Vagina (tissue), 2 donors: Measurements from ENCODE around the gene STAT5A. TPM values are rescaled to one million over a fixed set of nuclear protein-coding genes. Genes with fewer than 3 reads are reported as not detected.
"Not testable (repeated sequence)": the region's sequence is repeated elsewhere in the genome, so short reads cannot be mapped to it uniquely, and the experiment has no call there.

ENCODE experiments used
- DNase-seq, 2 donors: peaks; one replicate each; pipeline ENCODE4 v3.0.0-alpha.2; 2017; ENCODE audit errors: extremely low spot score in 2 of 2
- H3K27ac ChIP-seq: fragments of 200-600 bp; sonication (generic); one replicate; pipeline ENCODE4 v1.5.1; 2019
- H3K27me3 ChIP-seq: fragments of 200-600 bp; sonication (generic); one replicate; pipeline ENCODE4 v1.5.1; 2019
- H3K36me3 ChIP-seq, 2 donors: fragments of 200-600 bp; sonication (generic); one replicate each; pipeline ENCODE4 v1.5.1; 2017 to 2019
- H3K4me1 ChIP-seq: fragments of 200-600 bp; sonication (generic); one replicate; pipeline ENCODE4 v1.5.1; 2019
- H3K4me3 ChIP-seq, 2 donors: fragments of 200-600 bp; sonication (generic); 1 replicate in 1 of 2; 2 replicates in 1 of 2; pipeline ENCODE4 v1.5.1; 2016 to 2019
- H3K9me3 ChIP-seq: fragments of 200-600 bp; sonication (generic); one replicate; pipeline ENCODE4 v1.5.1; 2019
- CTCF ChIP-seq, 3 experiments: fragments of 450-650 bp in 2 of 3; fragments of 200-600 bp in 1 of 3; sonication (generic) in 1 of 3; IDR thresholded peaks; one replicate each; pipeline ENCODE4 v1.5.1; 2017 to 2019; ENCODE audit warnings: antibody characterized with exemption in 3 of 3, mild to moderate bottlenecking in 2 of 3, moderate library complexity in 2 of 3
- POLR2A ChIP-seq, 2 donors: fragments of 450-650 bp; IDR thresholded peaks; one replicate each; pipeline ENCODE4 v1.6.1; 2017; ENCODE audit warnings: antibody characterized with exemption in 2 of 2, mild to moderate bottlenecking in 2 of 2, moderate library complexity in 2 of 2
- POLR2AphosphoS5 ChIP-seq, 2 donors: sonication (generic); formaldehyde crosslinking; IDR thresholded peaks; one replicate each; pipeline ENCODE4 v1.9.0; 2017; ENCODE audit warnings: antibody characterized with exemption in 2 of 2, mild to moderate bottlenecking in 2 of 2, low read depth in 1 of 2; ENCODE audit not compliant: insufficient read depth in 1 of 2
- intact Hi-C: fragments of 100-400 bp; cut with DNase I; formaldehyde crosslinking; loops from one replicate; pipeline ENCODE4 v1.15.1; 2023
- total RNA-seq: library from RNA; depleted of rRNA; stranded (reverse); fragments of >200 nt; gene quantifications from one replicate; pipeline ENCODE4 v1.2.3, GENCODE V29; 2016

The STAT5A gene
- total RNA-seq, 1 donor from 2014 or later = 38.3 TPM

- no peaks in the 10 kb centered on the region for H3K9me3 ChIP-seq
- intact Hi-C loops = no loop called here
These were observed 25.1 kb downstream of the STAT5A start for GRCh38 chr17:42313389-42313772.

GRCh38 chr17:42313773-42314566 lies 25.7 kb downstream of the STAT5A start:
- intact Hi-C loops = no loop called here
- Histone ChIP-seq H3K4me1 (peaks cover 38% of the 10 kb centered on the region), H3K4me3 (no peak overlapping the region), H3K27me3 (no peaks in the 10 kb centered on the region), H3K9me3 (no peaks in the 10 kb centered on the region), H3K36me3 (peaks cover 0 to 38% of the 10 kb centered on the region in 2 donors), H3K27ac (peak overlapping the region; percentile 92)
- no peak for DNase-seq
- TF ChIP-seq POLR2A (IDR thresholded peaks at IDR 0.05) (no peak), POLR2AphosphoS5 (IDR thresholded peaks at IDR 0.05; ENCODE audit: insufficient read depth in 1 of 2, low read depth in 1 of 2) (peak; percentile 10 to 28)

More at GRCh38 chr17:42313389-42313772, 25.1 kb downstream of the STAT5A start:
- DNase-seq = no peak
- no peak overlapping the region for H3K4me3 ChIP-seq
- peak overlapping the region; percentile 92 for H3K27ac ChIP-seq
- TF ChIP-seq POLR2A (IDR thresholded peaks at IDR 0.05) (no peak), CTCF (IDR thresholded peaks at IDR 0.05) (no peak), POLR2AphosphoS5 (IDR thresholded peaks at IDR 0.05; ENCODE audit: insufficient read depth in 1 of 2, low read depth in 1 of 2) (no peak)
- peaks cover 0 to 37% of the 10 kb centered on the region in 2 donors for H3K36me3 ChIP-seq
- peaks cover 38% of the 10 kb centered on the region for H3K4me1 ChIP-seq
- H3K27me3 ChIP-seq = no peaks in the 10 kb centered on the region

GRCh38 chr17:42315402-42316156 lies 27.3 kb downstream of the STAT5A start:
- no peaks in the 10 kb centered on the region for H3K9me3 ChIP-seq
- intact Hi-C loops = no loop called here

GRCh38 chr17:42316755-42317154 lies 28.5 kb downstream of the STAT5A start:
- intact Hi-C loops = no loop called here
- no peaks in the 10 kb centered on the region for H3K9me3 ChIP-seq
- no peaks in the 10 kb centered on the region for H3K27me3 ChIP-seq
- H3K4me3 ChIP-seq = no peak overlapping the region
- no peak for TF ChIP-seq POLR2AphosphoS5 (IDR thresholded peaks at IDR 0.05; ENCODE audit: insufficient read depth in 1 of 2, low read depth in 1 of 2)
- no peak for TF ChIP-seq POLR2A (IDR thresholded peaks at IDR 0.05)
- H3K36me3 ChIP-seq = peaks cover 0 to 57% of the 10 kb centered on the region in 2 donors
- DNase-seq = no peak
- no peak overlapping the region for H3K27ac ChIP-seq
- peaks cover 13% of the 10 kb centered on the region for H3K4me1 ChIP-seq

More at GRCh38 chr17:42315402-42316156, 27.3 kb downstream of the STAT5A start:
- peaks cover 24% of the 10 kb centered on the region for H3K4me1 ChIP-seq
- TF ChIP-seq CTCF (IDR thresholded peaks at IDR 0.05) (no peak), POLR2AphosphoS5 (IDR thresholded peaks at IDR 0.05; ENCODE audit: insufficient read depth in 1 of 2, low read depth in 1 of 2) (no peak), POLR2A (IDR thresholded peaks at IDR 0.05) (no peak)
- no peak overlapping the region for H3K27ac ChIP-seq
- no peaks in the 10 kb centered on the region for H3K27me3 ChIP-seq
- DNase-seq = no peak
- H3K4me3 ChIP-seq = no peak overlapping the region
- H3K36me3 ChIP-seq = peaks cover 0 to 51% of the 10 kb centered on the region in 2 donors

GRCh38 chr17:42317266-42317845 lies 29.1 kb downstream of the STAT5A start:
- no peak for DNase-seq
- intact Hi-C loops = no loop called here
- Histone ChIP-seq H3K4me1 (peaks cover 9% of the 10 kb centered on the region), H3K27ac (no peak overlapping the region), H3K9me3 (no peaks in the 10 kb centered on the region), H3K27me3 (no peaks in the 10 kb centered on the region), H3K36me3 (peaks cover 0 to 63% of the 10 kb centered on the region in 2 donors), H3K4me3 (no peak overlapping the region)
- TF ChIP-seq POLR2AphosphoS5 (IDR thresholded peaks at IDR 0.05; ENCODE audit: insufficient read depth in 1 of 2, low read depth in 1 of 2) (no peak), CTCF (IDR thresholded peaks at IDR 0.05) (no peak), POLR2A (IDR thresholded peaks at IDR 0.05) (no peak)

GRCh38 chr17:42317967-42318366 lies 29.7 kb downstream of the STAT5A start:
- intact Hi-C loops, H3K4me3 ChIP-seq, H3K9me3 ChIP-seq, H3K4me1 ChIP-seq, DNase-seq, H3K27ac ChIP-seq, H3K27me3 ChIP-seq: not testable (repeated sequence)
- H3K36me3 ChIP-seq = peaks cover 0 to 65% of the 10 kb centered on the region in 2 donors
